DND-41 (cell line): ENCODE data around the gene TBC1D8.

Source experiments
- ATAC-seq: fragments of 200-7000 bp; cut with Tn5 transposase; 3 replicates; pipeline ENCODE4 v1.9.1; 2021; ENCODE audit warnings: low read depth; ENCODE audit not compliant: insufficient read depth
- DNase-seq: peaks from one replicate; pipeline ENCODE4 v3.0.0-alpha.2; 2020
- H2AFZ ChIP-seq: 2 replicates; pipeline ENCODE4 v1.6.0; 2012; ENCODE audit warnings: low read depth, low read length
- H3K27ac ChIP-seq: 2 replicates; pipeline ENCODE4 v1.5.1; 2012; ENCODE audit warnings: low read length, inconsistent platforms
- H3K27me3 ChIP-seq: fragments of 200-600 bp; sonication (generic); 2 replicates; pipeline ENCODE4 v1.6.0; 2012; ENCODE audit warnings: low read length, mild to moderate bottlenecking, inconsistent platforms; ENCODE audit not compliant: insufficient read depth, poor library complexity
- H3K36me3 ChIP-seq: 2 replicates; pipeline ENCODE4 v1.5.1; 2012; ENCODE audit warnings: low read length, inconsistent platforms; ENCODE audit not compliant: insufficient read depth
- H3K4me1 ChIP-seq: 2 replicates; pipeline ENCODE4 v1.5.1; 2012; ENCODE audit warnings: mild to moderate bottlenecking, low read length; ENCODE audit not compliant: insufficient read depth
- H3K4me2 ChIP-seq: 2 replicates; pipeline ENCODE4 v1.6.0; 2012; ENCODE audit warnings: mild to moderate bottlenecking, moderate library complexity, low read length, inconsistent platforms; ENCODE audit not compliant: insufficient read depth
- H3K4me3 ChIP-seq, 2 experiments: fragments of 200-600 bp in 1 of 2; shearing (Covaris generic) in 1 of 2; 2 replicates each; pipeline ENCODE4 v1.5.1; 2012 to 2016; ENCODE audit warnings: inconsistent platforms in 2 of 2, low read length in 2 of 2, mild to moderate bottlenecking in 2 of 2, low read depth in 1 of 2, moderate library complexity in 1 of 2
- H3K79me2 ChIP-seq: 2 replicates; pipeline ENCODE4 v1.6.0; 2012; ENCODE audit warnings: low read length, inconsistent platforms; ENCODE audit not compliant: insufficient read depth
- H3K9ac ChIP-seq: 2 replicates; pipeline ENCODE4 v1.6.0; 2012; ENCODE audit warnings: low read depth, mild to moderate bottlenecking, inconsistent platforms, low read length, moderate library complexity
- H3K9me3 ChIP-seq: 2 replicates; pipeline ENCODE4 v1.5.1; 2012; ENCODE audit warnings: low read length, moderate library complexity, mild to moderate bottlenecking, inconsistent platforms; ENCODE audit not compliant: insufficient read depth, severe bottlenecking
- H4K20me1 ChIP-seq: 2 replicates; pipeline ENCODE4 v1.6.0; 2012; ENCODE audit warnings: low read length; ENCODE audit not compliant: insufficient read depth
- EZH2 ChIP-seq: IDR thresholded peaks from 3 replicates; pipeline ENCODE4 v1.6.1; 2012; ENCODE audit warnings: borderline replicate concordance, low read depth, mild to moderate bottlenecking, moderate library complexity, low read length, inconsistent platforms; ENCODE audit not compliant: severe bottlenecking
- TF ChIP-seq, protein P1 (sequence below): IDR thresholded peaks from 2 replicates; pipeline ENCODE4 v1.5.1; 2012; ENCODE audit warnings: borderline replicate concordance, low read length, moderate library complexity, mild to moderate bottlenecking; ENCODE audit not compliant: poor library complexity, severe bottlenecking; ENCODE audit errors: extremely low read depth

TBC1D8 gene

DNA sequence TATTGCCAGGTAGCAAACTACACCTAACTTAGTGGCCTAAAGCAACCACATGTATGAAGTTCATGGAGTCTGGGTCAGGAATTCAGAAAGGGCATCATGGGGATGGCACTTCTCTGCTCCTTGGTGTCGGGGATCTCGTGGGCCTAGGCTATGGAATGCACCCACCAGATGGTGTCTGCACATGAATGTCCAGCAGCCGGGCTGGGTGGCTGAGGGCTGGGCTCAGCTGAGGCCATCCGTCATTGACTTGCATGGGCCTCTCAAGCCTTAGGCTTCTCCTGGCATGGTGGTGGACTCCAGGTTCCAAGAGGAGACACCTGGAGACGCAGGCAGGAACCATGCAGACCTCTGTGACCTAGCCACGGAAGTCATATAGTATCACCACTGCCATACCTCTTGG is 175.1 kb downstream of the TBC1D8 start:
- Histone ChIP-seq H3K9ac (no peak overlapping the region), H2AFZ (no peak overlapping the region), H3K4me3 (no peak overlapping the region), H3K27me3 (no peaks in the 10 kb centered on the region), H3K36me3 (0 out of 2 replicates have a peak, but pooled peaks cover 4% of the 10 kb centered on the region), H3K79me2 (no peaks in the 10 kb centered on the region), H3K4me1 (no peaks in the 10 kb centered on the region), H3K4me2 (no peak overlapping the region), H4K20me1 (no peaks in the 10 kb centered on the region), H3K9me3 (no peaks in the 10 kb centered on the region), H3K27ac (no peak overlapping the region)
- ATAC-seq = no peak
- TF ChIP-seq EZH2 = no peak
- TF ChIP-seq, protein P1, sequence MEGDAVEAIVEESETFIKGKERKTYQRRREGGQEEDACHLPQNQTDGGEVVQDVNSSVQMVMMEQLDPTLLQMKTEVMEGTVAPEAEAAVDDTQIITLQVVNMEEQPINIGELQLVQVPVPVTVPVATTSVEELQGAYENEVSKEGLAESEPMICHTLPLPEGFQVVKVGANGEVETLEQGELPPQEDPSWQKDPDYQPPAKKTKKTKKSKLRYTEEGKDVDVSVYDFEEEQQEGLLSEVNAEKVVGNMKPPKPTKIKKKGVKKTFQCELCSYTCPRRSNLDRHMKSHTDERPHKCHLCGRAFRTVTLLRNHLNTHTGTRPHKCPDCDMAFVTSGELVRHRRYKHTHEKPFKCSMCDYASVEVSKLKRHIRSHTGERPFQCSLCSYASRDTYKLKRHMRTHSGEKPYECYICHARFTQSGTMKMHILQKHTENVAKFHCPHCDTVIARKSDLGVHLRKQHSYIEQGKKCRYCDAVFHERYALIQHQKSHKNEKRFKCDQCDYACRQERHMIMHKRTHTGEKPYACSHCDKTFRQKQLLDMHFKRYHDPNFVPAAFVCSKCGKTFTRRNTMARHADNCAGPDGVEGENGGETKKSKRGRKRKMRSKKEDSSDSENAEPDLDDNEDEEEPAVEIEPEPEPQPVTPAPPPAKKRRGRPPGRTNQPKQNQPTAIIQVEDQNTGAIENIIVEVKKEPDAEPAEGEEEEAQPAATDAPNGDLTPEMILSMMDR = no peak
- DNase-seq = no peak

DNA sequence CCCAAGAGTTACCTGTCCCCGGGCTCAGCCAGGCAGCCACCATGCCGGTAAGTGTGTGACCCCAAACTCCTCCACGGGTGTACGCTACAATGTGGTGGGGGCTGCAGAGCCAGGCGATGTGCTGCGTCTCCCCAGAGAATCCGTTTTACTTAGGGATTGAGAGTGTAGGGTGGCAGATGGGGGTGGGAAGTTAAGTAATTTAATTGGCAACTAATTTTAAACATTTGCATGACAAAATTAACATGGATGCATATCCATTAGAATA is 175.7 kb downstream of the TBC1D8 start:
- Histone ChIP-seq H3K4me1 (no peaks in the 10 kb centered on the region), H3K4me2 (no peak overlapping the region), H3K36me3 (0 out of 2 replicates have a peak, but pooled peaks cover 4% of the 10 kb centered on the region), H3K9me3 (no peaks in the 10 kb centered on the region), H3K27me3 (no peaks in the 10 kb centered on the region), H2AFZ (no peak overlapping the region), H3K27ac (no peak overlapping the region), H3K79me2 (no peaks in the 10 kb centered on the region), H3K9ac (no peak overlapping the region), H4K20me1 (no peaks in the 10 kb centered on the region), H3K4me3 (no peak overlapping the region)
- no peak for ATAC-seq
- no peak for DNase-seq
- TF ChIP-seq EZH2 = no peak
- TF ChIP-seq, protein P1 = no peak

DNA sequence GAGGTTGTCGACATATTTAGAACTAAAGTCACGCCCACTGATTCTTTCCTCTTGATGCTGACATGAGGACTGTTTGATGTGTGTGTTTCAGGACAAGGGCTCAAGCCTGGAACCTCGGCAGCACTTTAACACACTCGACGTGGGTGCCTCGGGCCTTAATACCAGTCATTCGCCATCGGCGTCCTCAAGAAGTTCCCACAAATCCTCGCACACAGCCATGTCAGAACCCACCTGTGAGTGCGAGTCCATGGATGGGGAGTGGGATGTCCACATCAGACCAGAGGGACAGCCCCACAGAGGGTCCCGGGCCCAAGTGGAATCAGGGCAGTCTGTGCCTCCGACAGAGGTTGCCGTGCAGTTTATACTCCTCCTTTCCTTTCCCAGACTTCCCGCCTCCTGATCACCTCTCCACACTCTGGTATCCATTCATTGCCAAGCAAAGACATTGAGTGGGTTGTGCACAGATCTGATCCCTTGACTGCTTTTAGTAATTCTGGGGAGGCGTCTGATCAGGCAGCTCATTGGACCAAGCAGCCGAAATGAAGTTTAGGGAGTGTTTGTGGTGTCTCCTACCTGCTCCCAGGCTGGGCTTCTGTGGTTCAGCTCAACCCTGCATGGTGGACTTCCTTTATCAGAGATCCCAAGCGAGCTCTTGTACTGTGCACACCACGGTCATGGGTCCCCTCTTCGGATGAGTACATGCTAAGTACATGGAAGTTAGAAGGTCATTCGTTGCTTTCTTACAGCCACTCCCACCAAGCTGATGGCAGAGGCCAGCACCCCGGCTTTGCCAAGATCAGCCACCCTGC is 176.3 kb downstream of the TBC1D8 start:
- H3K4me2 ChIP-seq = no peak overlapping the region
- no peaks in the 10 kb centered on the region for H4K20me1 ChIP-seq
- no peaks in the 10 kb centered on the region for H3K9me3 ChIP-seq
- 0 out of 2 replicates have a peak, but pooled peaks cover 4% of the 10 kb centered on the region for H3K36me3 ChIP-seq
- no peak overlapping the region for H3K4me3 ChIP-seq
- TF ChIP-seq EZH2 = no peak
- TF ChIP-seq, protein P1 = no peak
- no peak overlapping the region for H3K9ac ChIP-seq
- no peak overlapping the region for H3K27ac ChIP-seq
- H3K79me2 ChIP-seq = no peaks in the 10 kb centered on the region
- no peaks in the 10 kb centered on the region for H3K27me3 ChIP-seq
- no peak for ATAC-seq
- DNase-seq = no peak
- H3K4me1 ChIP-seq = no peaks in the 10 kb centered on the region
- no peak overlapping the region for H2AFZ ChIP-seq
